Osteoblast (primary cell): ENCODE measurements around the gene MMP2. TPM values are rescaled to one million over a fixed set of nuclear protein-coding genes. Genes with fewer than 3 reads are reported as not detected.

Experiments
- DNase-seq: peaks from one replicate; pipeline ENCODE4 v3.0.0; 2011; ENCODE audit warnings: low spot score, mixed read lengths; ENCODE audit not compliant: insufficient read length; ENCODE audit errors: missing footprints
- H2AFZ ChIP-seq: 2 replicates; pipeline ENCODE4 v1.6.0; 2011; ENCODE audit warnings: mild to moderate bottlenecking, low read length
- H3K27ac ChIP-seq: 2 replicates; pipeline ENCODE4 v1.5.1; 2011; ENCODE audit warnings: mild to moderate bottlenecking, low read depth, low read length, moderate library complexity
- H3K27me3 ChIP-seq: 2 replicates; pipeline ENCODE4 v1.6.0; 2012; ENCODE audit warnings: mild to moderate bottlenecking, control low read depth, inconsistent platforms, low read length, moderate library complexity; ENCODE audit not compliant: insufficient read depth
- H3K36me3 ChIP-seq: 2 replicates; pipeline ENCODE4 v1.5.1; 2011; ENCODE audit warnings: mild to moderate bottlenecking, low read length, control low read depth, moderate library complexity; ENCODE audit not compliant: insufficient read depth
- H3K4me1 ChIP-seq: 2 replicates; pipeline ENCODE4 v1.5.1; 2011; ENCODE audit warnings: mild to moderate bottlenecking, low read length, control low read depth, moderate library complexity; ENCODE audit not compliant: insufficient read depth
- H3K4me2 ChIP-seq: 2 replicates; pipeline ENCODE4 v1.6.0; 2011; ENCODE audit warnings: mild to moderate bottlenecking, low read length; ENCODE audit not compliant: insufficient read depth
- H3K4me3 ChIP-seq: fragments of 200-600 bp; sonication (generic); 3 replicates; pipeline ENCODE4 v1.5.1; 2012; ENCODE audit warnings: mild to moderate bottlenecking, low read length, inconsistent platforms; ENCODE audit not compliant: insufficient read depth
- H3K79me2 ChIP-seq: 2 replicates; pipeline ENCODE4 v1.6.0; 2012; ENCODE audit warnings: mild to moderate bottlenecking, low read length, control low read depth, inconsistent platforms; ENCODE audit not compliant: insufficient read depth
- H3K9me3 ChIP-seq: 2 replicates; pipeline ENCODE4 v1.5.1; 2011; ENCODE audit warnings: low read depth, low read length, control low read depth
- H4K20me1 ChIP-seq: 2 replicates; pipeline ENCODE4 v1.6.0; 2012; ENCODE audit warnings: mild to moderate bottlenecking, low read length, control low read depth; ENCODE audit not compliant: insufficient read depth
- total RNA-seq: library from RNA; depleted of rRNA; stranded (reverse); fragments of >200 nt; gene quantifications from 2 replicates; pipeline ENCODE4 v1.2.3, GENCODE V29; 2012
- TF ChIP-seq, protein P1 (sequence below): IDR thresholded peaks from 2 replicates; pipeline ENCODE4 v1.5.1; 2011; ENCODE audit warnings: mild to moderate bottlenecking, low read depth, low read length, moderate library complexity; ENCODE audit errors: extremely low read depth

MMP2 gene
- total RNA-seq, 1 donor: 2,094 TPM

- no peak for DNase-seq
- no peaks in the 10 kb centered on the region for H3K36me3 ChIP-seq
These were observed 45.0 kb upstream of the MMP2 start for GRCh38 chr16:55434000-55434399.

DNA sequence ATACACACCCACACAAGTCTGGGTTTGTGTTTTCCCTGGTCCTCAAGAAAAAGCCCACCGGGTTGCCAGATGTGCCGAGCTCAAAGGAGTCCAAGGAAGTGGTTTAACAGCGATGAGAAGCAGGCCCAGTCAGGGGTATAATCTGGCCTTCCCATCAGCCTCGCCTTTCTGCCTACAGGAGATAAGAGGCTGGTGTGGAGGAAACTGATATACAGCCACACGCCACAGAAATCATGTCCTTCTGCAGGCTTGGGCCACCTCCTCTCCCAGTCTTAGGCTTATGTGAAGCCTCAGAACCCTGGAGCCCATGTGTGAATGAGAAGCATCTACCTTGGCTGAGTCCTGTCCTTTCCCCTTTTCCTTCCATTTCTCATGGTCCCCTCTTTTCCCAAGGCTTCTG lies 43.6 kb upstream of the MMP2 start:
- TF ChIP-seq, protein P1, sequence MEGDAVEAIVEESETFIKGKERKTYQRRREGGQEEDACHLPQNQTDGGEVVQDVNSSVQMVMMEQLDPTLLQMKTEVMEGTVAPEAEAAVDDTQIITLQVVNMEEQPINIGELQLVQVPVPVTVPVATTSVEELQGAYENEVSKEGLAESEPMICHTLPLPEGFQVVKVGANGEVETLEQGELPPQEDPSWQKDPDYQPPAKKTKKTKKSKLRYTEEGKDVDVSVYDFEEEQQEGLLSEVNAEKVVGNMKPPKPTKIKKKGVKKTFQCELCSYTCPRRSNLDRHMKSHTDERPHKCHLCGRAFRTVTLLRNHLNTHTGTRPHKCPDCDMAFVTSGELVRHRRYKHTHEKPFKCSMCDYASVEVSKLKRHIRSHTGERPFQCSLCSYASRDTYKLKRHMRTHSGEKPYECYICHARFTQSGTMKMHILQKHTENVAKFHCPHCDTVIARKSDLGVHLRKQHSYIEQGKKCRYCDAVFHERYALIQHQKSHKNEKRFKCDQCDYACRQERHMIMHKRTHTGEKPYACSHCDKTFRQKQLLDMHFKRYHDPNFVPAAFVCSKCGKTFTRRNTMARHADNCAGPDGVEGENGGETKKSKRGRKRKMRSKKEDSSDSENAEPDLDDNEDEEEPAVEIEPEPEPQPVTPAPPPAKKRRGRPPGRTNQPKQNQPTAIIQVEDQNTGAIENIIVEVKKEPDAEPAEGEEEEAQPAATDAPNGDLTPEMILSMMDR: no peak
- DNase-seq: no peak

More at GRCh38 chr16:55434000-55434399, 45.0 kb upstream of the MMP2 start:
- TF ChIP-seq, protein P1: no peak
- no peaks in the 10 kb centered on the region for H4K20me1 ChIP-seq
- H3K27ac ChIP-seq: no peak overlapping the region
- H3K4me2 ChIP-seq: no peak overlapping the region
- no peak overlapping the region for H3K4me3 ChIP-seq
- H3K79me2 ChIP-seq: no peaks in the 10 kb centered on the region
- H3K27me3 ChIP-seq: peaks cover 13% of the 10 kb centered on the region
- no peaks in the 10 kb centered on the region for H3K9me3 ChIP-seq
- H3K4me1 ChIP-seq: no peaks in the 10 kb centered on the region
- H2AFZ ChIP-seq: no peak overlapping the region

GRCh38 chr16:55436587-55436986 lies 42.4 kb upstream of the MMP2 start:
- no peak overlapping the region for H2AFZ ChIP-seq
- TF ChIP-seq, protein P1: no peak
- peaks cover 20% of the 10 kb centered on the region for H3K27me3 ChIP-seq

More for the DNA sequence above, 43.6 kb upstream of the MMP2 start:
- Histone ChIP-seq H3K4me1 (no peaks in the 10 kb centered on the region), H3K9me3 (no peaks in the 10 kb centered on the region), H3K79me2 (no peaks in the 10 kb centered on the region), H3K27ac (no peak overlapping the region), H3K4me2 (no peak overlapping the region), H2AFZ (no peak overlapping the region), H3K36me3 (no peaks in the 10 kb centered on the region), H4K20me1 (no peaks in the 10 kb centered on the region), H3K27me3 (peaks cover 16% of the 10 kb centered on the region), H3K4me3 (no peak overlapping the region)

DNA sequence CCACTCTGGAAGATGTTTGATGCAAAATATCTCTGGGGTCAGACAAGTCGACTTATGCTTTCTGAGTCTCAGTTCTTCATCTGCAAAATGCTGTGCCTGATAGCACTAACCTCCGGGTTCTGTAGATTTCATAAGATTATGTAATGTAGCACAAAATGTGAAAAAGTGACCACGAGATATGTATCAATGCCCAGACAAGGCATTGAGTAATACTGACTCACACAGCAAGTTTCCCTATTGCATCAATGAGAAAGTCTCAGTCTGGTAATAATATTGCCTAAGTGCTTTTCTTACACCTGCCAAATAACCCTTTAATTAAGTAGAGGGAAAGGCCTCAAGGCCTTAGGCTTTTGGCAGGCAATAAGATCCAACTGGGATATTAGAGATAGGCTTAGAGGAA lies 41.4 kb upstream of the MMP2 start:
- no peak overlapping the region for H3K27ac ChIP-seq
- DNase-seq: peak; percentile 67
- H3K4me1 ChIP-seq: no peaks in the 10 kb centered on the region
- no peak overlapping the region for H3K4me3 ChIP-seq
- no peaks in the 10 kb centered on the region for H3K9me3 ChIP-seq
- H3K27me3 ChIP-seq: peaks cover 20% of the 10 kb centered on the region
- no peak overlapping the region for H3K4me2 ChIP-seq
- no peaks in the 10 kb centered on the region for H3K36me3 ChIP-seq
- no peaks in the 10 kb centered on the region for H3K79me2 ChIP-seq
- H4K20me1 ChIP-seq: no peaks in the 10 kb centered on the region
- TF ChIP-seq, protein P1: no peak
- no peak overlapping the region for H2AFZ ChIP-seq

More at GRCh38 chr16:55436587-55436986, 42.4 kb upstream of the MMP2 start:
- no peaks in the 10 kb centered on the region for H3K36me3 ChIP-seq
- no peak overlapping the region for H3K4me2 ChIP-seq
- no peaks in the 10 kb centered on the region for H3K79me2 ChIP-seq
- no peaks in the 10 kb centered on the region for H3K4me1 ChIP-seq
- no peaks in the 10 kb centered on the region for H4K20me1 ChIP-seq
- no peaks in the 10 kb centered on the region for H3K9me3 ChIP-seq
- H3K27ac ChIP-seq: no peak overlapping the region
- no peak for DNase-seq
- H3K4me3 ChIP-seq: no peak overlapping the region
